Muscle of leg (tissue), 11 donors: Measurements from ENCODE around the gene MYOCD. TPM values are rescaled to one million over a fixed set of nuclear protein-coding genes. Genes with fewer than 3 reads are reported as not detected.

Experiments used
- DNase-seq: peaks from one replicate; pipeline ENCODE4 v3.0.0; 2013
- H3K27ac ChIP-seq: one replicate; pipeline ENCODE4 v1.5.1; 2013; ENCODE audit warnings: mild to moderate bottlenecking, low read length, control low read depth
- H3K27me3 ChIP-seq: one replicate; pipeline ENCODE4 v1.6.1; 2013; ENCODE audit warnings: low read length; ENCODE audit not compliant: control insufficient read depth, insufficient read depth
- H3K36me3 ChIP-seq: one replicate; pipeline ENCODE4 v1.6.1; 2013; ENCODE audit warnings: low read length; ENCODE audit not compliant: control insufficient read depth, insufficient read depth
- H3K4me1 ChIP-seq: one replicate; pipeline ENCODE4 v1.6.1; 2013; ENCODE audit warnings: low read length; ENCODE audit not compliant: control insufficient read depth, insufficient read depth
- H3K4me3 ChIP-seq: one replicate; pipeline ENCODE4 v1.5.1; 2013; ENCODE audit warnings: low read length, control low read depth
- H3K9me3 ChIP-seq: replicated peaks from 2 replicates; pipeline ENCODE4 v1.6.1; 2013; ENCODE audit warnings: low read depth, low read length; ENCODE audit not compliant: control insufficient read depth
- WGBS: methylation state at CpG from one replicate; pipeline ENCODE4 v1.1.5; 2013; ENCODE audit warnings: missing lambda C conversion rate; ENCODE audit not compliant: insufficient coverage; 5-methylcytosine and 5-hydroxymethylcytosine counted together
- polyA plus RNA-seq, 8 donors: library from polyadenylated mRNA; unstranded; fragments of 120-200 nt; gene quantifications; one replicate each; pipeline versions ENCODE4 v1.2.1 to v1.2.3, GENCODE V29; 2013; ENCODE audit warnings: inconsistent platforms in 1 of 8, low replicate concordance in 1 of 8; ENCODE audit not compliant: insufficient read length in 8 of 8, insufficient read depth in 1 of 8
- total RNA-seq: library from RNA; stranded (reverse); fragments of 120-200 nt; gene quantifications from one replicate; pipeline ENCODE4 v1.2.4, GENCODE V29; 2013

Gene MYOCD
- total and polyA plus RNA-seq, 9 donors = 0.34 to 1.2 (median 0.58) TPM

GRCh38 chr17:12815642-12816141 is 150.0 kb downstream of the MYOCD start:
- H3K4me3 ChIP-seq = no peak overlapping the region
- H3K4me1 ChIP-seq = no peaks in the 10 kb centered on the region
- no peaks in the 10 kb centered on the region for H3K36me3 ChIP-seq
- WGBS = 40% methylated on average over 2 of the region's 3 CpGs
- no peak for DNase-seq
- H3K27me3 ChIP-seq = no peaks in the 10 kb centered on the region
- no peaks in the 10 kb centered on the region for H3K9me3 ChIP-seq
- H3K27ac ChIP-seq = no peak overlapping the region

Other genes with a start within 250 kb of the MYOCD start
- gene ARHGAP44, start 123.6 kb downstream of the MYOCD start, total RNA-seq = 3.0 TPM
- gene ARHGAP44, start 123.6 kb downstream of the MYOCD start, polyA plus RNA-seq = 1 to 10 TPM; 4.0 to 5.5 (median 4.6) TPM